ENCODE measurements around the gene TSN. TPM values are rescaled to one million over a fixed set of nuclear protein-coding genes. Genes with fewer than 3 reads are reported as not detected.

TSN gene
- total RNA-seq, 1 experiment from 2014 or later = 91.5 TPM

DNA sequence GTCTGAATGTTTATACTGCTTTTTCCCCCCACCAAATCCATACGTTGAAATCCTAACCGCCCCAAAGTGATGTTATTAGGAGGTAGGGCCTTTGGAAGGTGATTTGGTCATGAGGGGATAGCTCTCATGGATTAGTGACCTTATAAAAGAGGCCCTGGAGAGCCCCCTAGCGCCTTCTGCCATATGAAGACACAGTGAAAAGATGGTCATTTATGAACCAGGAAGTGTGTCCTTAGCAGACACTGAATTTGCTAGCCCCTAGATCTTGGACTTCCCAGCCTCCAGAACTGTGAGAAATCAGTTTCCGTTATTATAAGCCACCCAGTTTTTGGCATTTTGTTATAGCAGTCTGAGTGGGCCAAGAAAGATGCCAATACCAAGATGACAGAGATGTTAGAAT is 7.2 kb upstream of the TSN start:
- TF ChIP-seq CTCF (IDR thresholded peaks at IDR 0.05 in 2 of 3, conservative IDR thresholded peaks at IDR 0.05 in 1 of 3; ENCODE audit: borderline replicate concordance in 1 of 3, insufficient read depth in 1 of 3, low read depth in 2 of 3, low read length in 2 of 3) (peak; percentile 33 to 48 (median 44); a peak in 4 of 6 replicates), POLR2A (IDR thresholded peaks at IDR 0.05; ENCODE audit: borderline replicate concordance, extremely low read depth, insufficient read depth, insufficient read length) (no peak), RAD21 (IDR thresholded peaks at IDR 0.05; ENCODE audit: low read depth) (peak; percentile 63), ELF1 (IDR thresholded peaks at IDR 0.05; ENCODE audit: borderline replicate concordance, low read depth) (peak; percentile 46), REST (IDR thresholded peaks at IDR 0.05; ENCODE audit: low read depth) (no peak)
- H3K27me3 ChIP-seq (ENCODE audit: insufficient read depth, low read length) = no peaks in the 10 kb centered on the region
- no peaks in the 10 kb centered on the region for H3K9me2 ChIP-seq (ENCODE audit: insufficient read depth)
- BruUV-seq (replicated peaks) = no TSS peak
- no peaks in the 10 kb centered on the region for H3K9me3 ChIP-seq (ENCODE audit: control insufficient read depth in 1 of 2, insufficient read depth in 1 of 2, low read depth in 1 of 2, low read length in 2 of 2)
- H2AFZ ChIP-seq (ENCODE audit: low read depth, low read length, poor library complexity, severe bottlenecking) = peak overlapping the region; percentile 19
- ChIA-PET RAD21 (ENCODE audit: low non-redundant PET in 1 of 2, low total read pairs in 2 of 2, uncharacterized antibody in 2 of 2, unreplicated experiment in 2 of 2) (no interaction called here), CTCF (interaction anchor here (1.0 to 1.1 kb wide), 2 partner anchors 217 to 346 kb away, joined by 3 to 6 read pairs; no protein-coding TSS in a partner anchor), POLR2A (no interaction called here)
- ATAC-seq = peak; percentile 96
- no peak overlapping the region for H3K9ac ChIP-seq (ENCODE audit: low read length)
- no peaks in the 10 kb centered on the region for H3K79me2 ChIP-seq (ENCODE audit: insufficient read depth, low read length)
- DNase-seq (ENCODE audit: low read depth, low spot score) = peak; percentile 29
- intact Hi-C loops (cut with micrococcal nuclease) = no loop called here
- H3K4me3 ChIP-seq (replicated peaks in 1 of 2; ENCODE audit: low read depth in 1 of 2, low read length in 2 of 2) = no peak overlapping the region
- no peak overlapping the region for H3K4me2 ChIP-seq (ENCODE audit: low read length)
- H3K4me1 ChIP-seq (ENCODE audit: control insufficient read depth in 1 of 2, insufficient read depth in 2 of 2, low read length in 2 of 2) = no peaks in the 10 kb centered on the region
- H4K20me1 ChIP-seq (ENCODE audit: insufficient read depth) = no peaks in the 10 kb centered on the region
- no peaks in the 10 kb centered on the region for H3K36me3 ChIP-seq (ENCODE audit: control insufficient read depth in 1 of 2, insufficient read depth in 2 of 2, low read length in 2 of 2)
- H3K27ac ChIP-seq (ENCODE audit: low read depth, low read length) = no peak overlapping the region
